ENCODE results near the gene SLC8A3. TPM values are rescaled to one million over a fixed set of nuclear protein-coding genes. Genes with fewer than 3 reads are reported as not detected.

The SLC8A3 gene
- total and polyA plus RNA-seq, 10 of the 15 experiments (the other 5 are each of a cell fraction or from before 2014, with no cell fraction given), result 0.04 to 0.17 (median 0.13) TPM; not detected in 3

- Histone ChIP-seq H3K9me3 (replicated peaks; ENCODE audit: control insufficient read depth, insufficient read depth, low read length) (no peaks in the 10 kb centered on the region), H3K79me2 (ENCODE audit: control insufficient read depth, insufficient read depth, low read length) (no peaks in the 10 kb centered on the region), H3K4me2 (ENCODE audit: control insufficient read depth, insufficient read depth) (no peak overlapping the region), H2AFZ (ENCODE audit: control insufficient read depth, low read depth, low read length) (no peak overlapping the region), H3K27ac (ENCODE audit: control insufficient read depth, insufficient read depth) (no peak overlapping the region), H3K27me3 (replicated peaks in 1 of 2; ENCODE audit: control insufficient read depth in 2 of 2, insufficient read depth in 2 of 2, low read length in 1 of 2) (no peaks in the 10 kb centered on the region; a peak in 2 of 4 replicates), H4K20me1 (ENCODE audit: control insufficient read depth, insufficient read depth) (no peaks in the 10 kb centered on the region), H3K4me1 (ENCODE audit: control insufficient read depth, insufficient read depth, low read length) (no peaks in the 10 kb centered on the region), H3K4me3 (no peak overlapping the region), H3K36me3 (ENCODE audit: control insufficient read depth in 2 of 2, insufficient read depth in 2 of 2, low read length in 1 of 2) (no peaks in the 10 kb centered on the region), H3K9ac (ENCODE audit: control insufficient read depth, insufficient read depth, low read length) (no peak overlapping the region)
- POLR2A ChIA-PET, result no interaction called here
- no peak for ATAC-seq
- RAD21 ChIA-PET (ENCODE audit: unreplicated experiment), result no interaction called here
- intact Hi-C loops (cut with micrococcal nuclease; ENCODE audit: unreplicated experiment), result no loop called here
- no TSS peak for BruUV-seq (replicated peaks)
- TF ChIP-seq ESRRA (IDR thresholded peaks at IDR 0.05; ENCODE audit: low read length) (no peak), SMARCA5 (IDR thresholded peaks at IDR 0.05) (no peak), NFIC (IDR thresholded peaks at IDR 0.05; ENCODE audit: low read depth, low read length) (no peak), ZBTB4 (CRISPR knock-in tag; IDR thresholded peaks at IDR 0.05) (no peak), SUZ12 (IDR thresholded peaks at IDR 0.05; ENCODE audit: unreplicated experiment) (no peak), IKZF1 (conservative IDR thresholded peaks at IDR 0.05) (no peak), EED (IDR thresholded peaks at IDR 0.05; ENCODE audit: low read depth) (no peak), POU2F2 (IDR thresholded peaks at IDR 0.05; ENCODE audit: borderline replicate concordance, low read depth, low read length) (no peak), NRF1 (conservative IDR thresholded peaks at IDR 0.05; ENCODE audit: low read depth, low read length) (no peak), RAD51 (IDR thresholded peaks at IDR 0.05) (no peak), TBL1XR1 (IDR thresholded peaks at IDR 0.05; ENCODE audit: low read depth, low read length) (no peak), EP300 (IDR thresholded peaks at IDR 0.05; ENCODE audit: borderline replicate concordance in 1 of 2, control insufficient read depth in 1 of 2, low read depth in 2 of 2, low read length in 2 of 2) (no peak), HDAC2 (IDR thresholded peaks at IDR 0.05) (no peak), PKNOX1 (IDR thresholded peaks at IDR 0.05) (no peak), SKIL (IDR thresholded peaks at IDR 0.05; ENCODE audit: low read depth, poor library complexity, severe bottlenecking) (no peak), BCL11A (IDR thresholded peaks at IDR 0.05; ENCODE audit: low read depth, low read length) (no peak), ATF3 (IDR thresholded peaks at IDR 0.05; ENCODE audit: borderline replicate concordance, extremely low read depth, low read depth, low read length) (no peak)
- SMC1A ChIA-PET (ENCODE audit: uncharacterized antibody, unreplicated experiment), result interaction anchor here (0.6 to 0.8 kb wide), 2 partner anchors 24 to 53 kb away, joined by 3 read pairs; no protein-coding TSS in a partner anchor
- in situ Hi-C loops (cut with MboI), result no loop called here
- CTCF ChIA-PET, result no interaction called here
- no peak for DNase-seq (ENCODE audit: low read depth, low spot score)
- 31% methylated on average over 5 of the region's 5 CpGs for WGBS (ENCODE audit: insufficient coverage, insufficient replicate concordance, low lambda C conversion rate, missing lambda C conversion rate)
- no peak for FAIRE-seq
Measured at GRCh38 chr14:70143306-70143705, 45.4 kb downstream of the SLC8A3 start.
